Bronchial epithelial cell (primary cell): ENCODE data around the gene MUC15. TPM values are rescaled to one million over a fixed set of nuclear protein-coding genes. Genes with fewer than 3 reads are reported as not detected.
A peak's percentile ranks its signal among the peaks of the same experiment; 100 is the strongest.

Experiments
- DNase-seq: peaks from one replicate; pipeline ENCODE4 v3.0.0-alpha.2; 2010; ENCODE audit warnings: low read depth
- FAIRE-seq: peaks from 2 replicates; lab custom pipeline; 2011; peaks lifted over from hg19 to GRCh38; lab: Jason Lieb, UNC
- H3K27me3 ChIP-seq: 2 replicates; pipeline ENCODE4 v1.5.1; 2011; ENCODE audit warnings: low read length; ENCODE audit not compliant: control insufficient read depth, insufficient read depth
- H3K36me3 ChIP-seq: 2 replicates; pipeline ENCODE4 v1.5.1; 2011; ENCODE audit warnings: low read length; ENCODE audit not compliant: control insufficient read depth, insufficient read depth
- H3K4me3 ChIP-seq: 2 replicates; pipeline ENCODE4 v1.5.1; 2011; ENCODE audit warnings: mild to moderate bottlenecking, low read depth, low read length, control low read depth
- total RNA-seq: library from RNA; depleted of rRNA; stranded (reverse); fragments of >200 nt; gene quantifications from 2 replicates; pipeline ENCODE4 v1.2.1, GENCODE V29; 2014
- TF ChIP-seq, protein P1 (sequence below): IDR thresholded peaks from 2 replicates; pipeline ENCODE4 v1.5.1; 2011; ENCODE audit warnings: mild to moderate bottlenecking, moderate library complexity, low read length, control low read depth, inconsistent platforms; ENCODE audit not compliant: insufficient read depth, severe bottlenecking

Gene MUC15
- total RNA-seq, 1 donor from 2014 or later: 0.53 TPM

DNA sequence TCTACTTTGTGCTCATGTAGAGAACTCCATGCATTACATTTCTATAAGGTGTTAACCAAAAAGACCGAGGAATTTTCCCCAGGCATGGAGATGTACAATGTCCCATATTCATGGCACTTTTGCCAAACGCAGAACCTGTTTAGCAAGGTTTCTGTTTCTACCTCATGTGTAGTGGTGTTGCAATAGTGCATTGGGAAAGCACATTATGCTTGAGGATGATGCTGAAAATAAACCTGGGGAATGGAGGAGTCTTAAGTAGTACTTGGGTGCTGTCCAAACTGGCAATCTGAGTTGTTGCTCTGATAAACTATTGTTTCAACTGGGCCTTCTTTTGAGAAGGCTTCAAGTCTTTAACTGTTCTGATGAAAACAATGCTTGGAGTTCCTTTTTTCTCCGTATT is 11.5 kb upstream of the MUC15 start:
- FAIRE-seq: peak; percentile 98
- no peaks in the 10 kb centered on the region for H3K27me3 ChIP-seq
- H3K4me3 ChIP-seq: no peak overlapping the region
- TF ChIP-seq, protein P1, sequence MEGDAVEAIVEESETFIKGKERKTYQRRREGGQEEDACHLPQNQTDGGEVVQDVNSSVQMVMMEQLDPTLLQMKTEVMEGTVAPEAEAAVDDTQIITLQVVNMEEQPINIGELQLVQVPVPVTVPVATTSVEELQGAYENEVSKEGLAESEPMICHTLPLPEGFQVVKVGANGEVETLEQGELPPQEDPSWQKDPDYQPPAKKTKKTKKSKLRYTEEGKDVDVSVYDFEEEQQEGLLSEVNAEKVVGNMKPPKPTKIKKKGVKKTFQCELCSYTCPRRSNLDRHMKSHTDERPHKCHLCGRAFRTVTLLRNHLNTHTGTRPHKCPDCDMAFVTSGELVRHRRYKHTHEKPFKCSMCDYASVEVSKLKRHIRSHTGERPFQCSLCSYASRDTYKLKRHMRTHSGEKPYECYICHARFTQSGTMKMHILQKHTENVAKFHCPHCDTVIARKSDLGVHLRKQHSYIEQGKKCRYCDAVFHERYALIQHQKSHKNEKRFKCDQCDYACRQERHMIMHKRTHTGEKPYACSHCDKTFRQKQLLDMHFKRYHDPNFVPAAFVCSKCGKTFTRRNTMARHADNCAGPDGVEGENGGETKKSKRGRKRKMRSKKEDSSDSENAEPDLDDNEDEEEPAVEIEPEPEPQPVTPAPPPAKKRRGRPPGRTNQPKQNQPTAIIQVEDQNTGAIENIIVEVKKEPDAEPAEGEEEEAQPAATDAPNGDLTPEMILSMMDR: no peak
- peak; percentile 98 for DNase-seq
- H3K36me3 ChIP-seq: no peaks in the 10 kb centered on the region

DNA sequence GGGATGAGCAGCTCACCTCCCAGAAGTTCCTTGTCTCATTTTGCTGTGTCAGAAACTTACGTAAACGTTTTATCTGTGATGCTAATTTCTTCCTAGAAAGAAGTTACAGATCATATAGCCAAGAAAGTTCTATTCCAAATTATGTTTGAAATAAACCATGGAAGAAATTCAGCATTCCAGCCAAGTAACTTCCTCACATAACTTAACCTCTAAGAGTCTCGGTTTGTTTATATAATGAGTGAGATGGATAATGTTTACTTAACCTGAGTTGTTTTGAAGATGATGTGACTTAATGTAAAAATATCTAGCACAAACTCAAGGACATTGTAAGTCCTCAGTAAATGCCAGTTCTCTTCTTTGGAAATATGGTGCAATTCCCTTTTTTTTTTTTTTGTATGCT is 8.9 kb upstream of the MUC15 start:
- Histone ChIP-seq H3K4me3 (no peak overlapping the region), H3K36me3 (no peaks in the 10 kb centered on the region), H3K27me3 (no peaks in the 10 kb centered on the region)
- TF ChIP-seq, protein P1: no peak
- DNase-seq (peak; percentile 72), FAIRE-seq (no peak)

DNA sequence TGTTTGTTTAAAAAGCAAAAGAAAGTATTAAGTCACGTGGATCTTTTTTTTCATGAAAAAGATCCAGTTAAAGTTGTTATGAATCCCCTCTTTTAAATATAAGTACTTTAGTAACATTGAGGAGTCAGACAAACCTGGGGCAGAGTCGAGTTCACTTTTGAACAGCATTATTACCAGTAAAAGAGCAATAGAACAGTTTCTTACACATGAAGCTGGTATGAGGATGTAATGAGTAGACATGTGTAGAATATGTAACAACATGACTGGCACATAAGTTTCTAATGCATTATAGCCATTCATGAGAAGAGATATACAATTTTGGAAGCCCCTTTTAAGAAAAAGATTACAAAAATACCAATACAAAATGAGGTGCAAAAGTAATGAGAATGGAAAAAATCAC is 7.6 kb upstream of the MUC15 start:
- Histone ChIP-seq H3K27me3 (no peaks in the 10 kb centered on the region), H3K36me3 (no peaks in the 10 kb centered on the region), H3K4me3 (no peak overlapping the region)
- DNase-seq (peak; percentile 72), FAIRE-seq (no peak)
- TF ChIP-seq, protein P1: no peak

DNA sequence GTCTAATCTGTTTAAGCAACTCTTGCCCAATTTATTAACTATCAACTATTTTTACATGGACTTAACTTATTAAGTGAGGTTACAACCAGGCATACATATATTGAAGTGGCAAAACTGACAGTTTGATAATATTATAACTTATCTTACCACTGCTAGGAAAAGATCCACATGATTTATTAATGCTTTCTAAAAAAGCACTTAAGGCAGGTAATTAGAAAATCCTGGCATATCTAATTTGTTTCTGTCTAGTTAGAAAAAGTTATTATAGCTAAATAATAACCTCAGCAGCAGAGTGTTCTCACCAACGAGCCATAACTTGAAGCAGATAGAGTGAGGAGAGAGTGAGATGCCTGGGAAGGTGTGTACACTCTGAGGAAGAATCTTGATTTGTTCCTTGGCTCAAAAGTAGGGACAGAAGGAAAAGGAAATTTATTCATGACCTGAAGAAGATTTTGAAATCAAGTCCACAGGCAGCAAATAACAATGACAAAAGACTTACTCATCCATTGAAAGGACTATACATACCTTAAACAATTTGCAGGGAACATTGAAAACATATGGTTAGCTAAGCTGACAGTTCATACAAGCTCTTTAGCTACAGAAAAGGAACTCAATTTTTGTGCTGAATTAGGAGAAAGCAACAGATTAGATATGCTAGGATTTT is 7.1 kb upstream of the MUC15 start:
- no peaks in the 10 kb centered on the region for H3K36me3 ChIP-seq
- no peaks in the 10 kb centered on the region for H3K27me3 ChIP-seq
- FAIRE-seq (no peak), DNase-seq (peak; percentile 86)
- H3K4me3 ChIP-seq: no peak overlapping the region
- TF ChIP-seq, protein P1: no peak

DNA sequence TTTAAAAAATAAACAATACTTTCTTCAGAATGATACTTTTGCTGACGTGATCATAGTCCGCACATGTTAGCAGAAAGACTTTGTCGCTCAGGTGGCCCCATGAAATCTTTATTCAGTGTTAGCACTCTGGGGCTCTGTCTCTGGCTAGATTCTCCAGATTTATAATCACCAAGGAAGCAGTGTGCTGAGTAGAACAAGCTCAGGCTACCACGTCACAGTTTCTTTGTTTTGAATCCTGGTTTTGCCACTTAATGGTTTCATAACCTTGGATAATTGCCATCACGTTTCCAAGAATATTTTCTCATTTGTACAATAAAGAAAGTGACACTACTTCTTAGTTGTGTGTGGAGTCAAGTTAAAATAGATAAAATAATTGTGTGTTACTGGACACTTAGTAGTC is 3.9 kb upstream of the MUC15 start:
- DNase-seq (peak; percentile 82), FAIRE-seq (no peak)
- no peaks in the 10 kb centered on the region for H3K36me3 ChIP-seq
- H3K27me3 ChIP-seq: no peaks in the 10 kb centered on the region
- TF ChIP-seq, protein P1: no peak
- H3K4me3 ChIP-seq: no peak overlapping the region

DNA sequence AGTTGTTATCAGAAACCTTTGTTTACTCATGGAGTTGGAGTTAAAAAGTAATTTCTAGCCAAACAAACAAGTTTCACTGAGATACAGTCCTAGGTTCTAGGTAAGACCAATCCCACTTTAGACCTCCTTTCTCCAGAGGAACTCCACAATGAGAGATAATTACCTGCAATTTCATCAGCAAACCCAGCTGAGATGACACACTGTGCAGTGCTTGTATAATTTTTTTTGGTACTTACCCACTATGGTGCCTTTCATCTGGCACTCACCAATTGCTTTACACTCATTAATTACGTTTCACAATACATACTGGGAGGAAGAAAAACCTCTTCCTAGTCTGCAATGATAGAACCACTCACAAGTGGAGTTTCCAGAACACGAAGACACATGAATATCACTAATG is 1.8 kb upstream of the MUC15 start:
- Histone ChIP-seq H3K27me3 (no peaks in the 10 kb centered on the region), H3K36me3 (no peaks in the 10 kb centered on the region), H3K4me3 (no peak overlapping the region)
- no peak for FAIRE-seq
- DNase-seq: no peak
- TF ChIP-seq, protein P1: no peak
